CD4-positive, alpha-beta T cell treated with Interleukin-17A for 4 hours (primary cell): Measurements from ENCODE around the gene GBP3.
"Not testable (repeated sequence)": the region's sequence is repeated elsewhere in the genome, so short reads cannot be mapped to it uniquely, and the experiment has no call there.

Source experiments
- DNase-seq: peaks from one replicate; pipeline ENCODE4 v3.0.0-alpha.2; 2020; ENCODE audit warnings: mixed read lengths

GBP3 gene

DNA sequence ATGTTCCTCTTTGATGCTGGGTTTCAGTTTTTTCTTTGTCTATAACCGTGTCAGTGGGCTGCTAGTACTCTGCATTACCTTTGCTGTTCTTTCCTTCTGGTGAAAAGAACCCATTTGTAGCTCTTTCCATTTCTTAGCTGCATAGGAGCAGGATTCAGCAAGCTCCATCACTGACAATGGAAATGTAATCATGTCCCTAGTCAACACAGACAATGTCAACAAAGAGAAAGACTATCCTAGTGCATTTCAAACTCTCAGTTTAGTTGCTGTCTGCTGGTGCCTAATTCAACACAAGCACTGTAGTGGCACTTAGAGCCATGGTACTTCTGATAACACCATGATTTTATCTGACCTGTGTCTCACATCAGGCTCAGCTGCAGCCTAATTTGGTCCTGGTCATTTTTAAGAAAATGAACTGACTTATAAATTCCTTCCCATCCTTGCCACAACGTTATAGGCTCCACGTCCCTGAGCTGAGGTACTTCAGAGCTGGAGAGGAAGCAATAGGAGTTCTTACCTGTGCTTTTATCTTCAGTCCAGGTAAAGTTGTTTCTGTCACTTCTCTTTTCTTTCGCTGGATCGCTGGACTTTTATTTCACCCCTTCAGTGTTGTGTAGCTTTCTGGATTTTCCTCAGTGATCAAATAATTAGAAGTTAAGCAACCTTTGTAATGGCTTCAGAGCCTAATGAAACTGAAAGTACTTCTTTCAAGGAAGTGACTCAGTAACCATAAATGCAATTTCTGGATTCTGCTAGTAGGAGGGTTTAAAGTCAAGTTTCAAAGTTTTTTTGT lies at the start of gene GBP3:
GBP3 (minus strand) TSS at position 700 of the 793 bp plus-strand sequence. CDS start 2,145 bp downstream, outside the sequence.
- peak; percentile 12 for DNase-seq

DNA sequence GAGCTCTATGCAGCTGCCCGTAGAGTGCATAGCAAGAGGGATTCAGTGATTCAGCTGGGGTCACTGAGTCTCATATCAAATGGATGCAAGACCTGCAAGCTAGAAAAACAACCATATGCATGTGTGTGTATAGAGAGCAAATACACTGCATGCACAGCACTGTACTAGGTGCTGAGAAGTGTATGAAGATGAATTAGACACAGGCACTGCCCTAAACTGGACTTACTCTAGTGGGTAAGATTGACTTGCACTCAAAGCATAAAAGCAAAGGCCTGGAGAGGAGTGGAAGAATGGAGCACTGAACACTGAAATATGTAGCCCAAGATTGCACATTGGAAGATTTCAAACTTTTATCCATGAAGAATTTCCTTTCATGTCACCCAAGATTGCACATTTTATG lies 47.8 kb upstream of the GBP3 start:
- peak; percentile 11 for DNase-seq

DNA sequence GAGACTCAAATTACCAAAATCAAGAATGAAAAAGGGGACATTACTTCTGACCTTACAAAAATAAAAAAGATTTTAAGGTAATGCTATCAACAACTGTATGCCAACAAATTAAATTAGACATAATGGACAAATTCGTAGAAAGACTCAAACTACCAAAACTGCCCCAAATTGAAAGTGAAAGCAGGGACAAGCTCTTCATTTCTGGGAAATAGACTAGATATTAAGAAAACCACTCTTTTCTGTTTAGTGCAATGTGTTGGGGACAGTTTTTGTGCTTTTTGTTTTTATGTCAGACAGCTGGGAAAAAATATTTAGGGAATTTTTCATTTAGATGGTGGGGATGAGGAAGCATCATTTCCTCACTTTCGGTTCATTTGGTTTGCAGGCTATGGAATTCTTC lies 47.3 kb upstream of the GBP3 start:
- DNase-seq: no peak

- DNase-seq: no peak
Observed at GRCh38 chr1:89068291-89068690, 45.6 kb upstream of the GBP3 start.

GRCh38 chr1:89065079-89065868 lies 42.6 kb upstream of the GBP3 start, which contains the start of gene GBP1:
GBP1 (minus strand) TSS chr1:89065208; CDS start chr1:89063234, 1,974 bp downstream.
- DNase-seq: peak; percentile 23

DNA sequence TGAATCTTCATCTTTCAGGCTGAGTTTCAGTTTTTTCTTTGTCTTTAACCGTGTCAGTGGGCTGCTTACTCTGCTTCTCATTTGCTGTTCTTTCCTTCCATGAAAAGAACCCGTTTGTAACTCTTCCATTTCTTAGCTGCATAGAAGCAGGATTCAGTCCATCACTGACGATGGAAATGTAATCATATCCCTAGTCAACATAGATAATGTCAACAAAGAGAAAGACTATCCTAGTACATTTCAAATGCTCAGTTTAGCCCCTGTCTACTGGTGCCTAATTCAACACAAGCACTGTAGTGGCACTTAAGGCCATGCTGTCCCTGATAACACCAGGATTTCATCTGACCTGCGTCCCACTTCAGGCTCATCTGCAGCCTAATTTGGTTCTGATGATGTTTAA lies 42.0 kb upstream of the GBP3 start:
- no peak for DNase-seq

DNA sequence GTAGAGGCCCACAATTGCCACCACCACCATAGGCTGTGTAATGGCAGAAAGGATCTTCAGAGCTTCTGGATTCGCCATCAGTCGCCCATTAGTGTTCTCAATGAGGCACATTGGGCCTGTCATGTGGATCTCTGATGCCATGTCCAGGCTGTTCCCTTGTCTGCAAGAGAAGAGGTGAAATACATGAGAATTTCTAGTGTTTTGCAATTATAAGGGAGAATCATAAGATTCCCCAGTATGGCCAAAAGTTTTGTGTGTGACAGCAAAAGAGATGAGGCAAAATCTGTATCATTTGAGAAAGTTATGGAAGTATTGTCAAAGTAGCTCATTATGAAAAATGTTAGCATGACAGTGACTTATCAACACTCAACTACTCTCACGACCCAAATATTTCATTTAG lies 40.4 kb upstream of the GBP3 start:
- DNase-seq: no peak

DNA sequence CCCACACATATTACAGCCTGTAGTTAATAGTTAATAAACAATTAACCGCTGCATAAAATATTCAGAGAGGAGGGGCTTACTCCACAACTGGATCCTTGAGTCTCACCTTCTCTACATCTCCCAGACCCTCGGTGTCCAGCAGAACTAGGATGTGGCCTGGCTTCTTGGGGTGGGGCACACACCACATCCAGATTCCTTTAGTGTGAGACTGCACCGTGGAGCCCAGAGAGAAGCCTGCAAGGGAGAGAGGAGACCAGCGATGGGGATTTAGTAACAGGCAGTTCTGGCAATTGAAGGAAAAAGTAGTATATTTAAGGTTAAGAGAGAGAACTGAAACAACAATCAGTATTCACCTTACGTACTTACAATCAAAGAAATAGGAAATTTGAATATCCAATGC lies 37.4 kb upstream of the GBP3 start:
- no peak for DNase-seq

DNA sequence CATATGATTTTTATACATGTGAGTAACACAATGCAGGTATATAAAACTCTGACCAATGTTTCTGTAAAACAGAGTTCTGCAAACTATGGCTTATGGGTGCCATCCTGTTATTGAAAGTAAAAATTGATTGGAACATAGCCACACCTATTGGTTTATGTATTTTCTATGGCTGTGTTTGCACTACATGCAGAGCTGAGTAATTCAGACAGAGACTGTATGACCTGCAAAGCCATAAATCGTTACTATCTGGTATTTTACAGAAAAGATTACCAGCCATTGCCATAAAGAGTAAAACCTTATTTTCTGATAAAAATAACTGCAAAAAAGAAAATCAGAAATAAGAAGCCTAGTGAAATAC lies 29.3 kb upstream of the GBP3 start:
- DNase-seq: no peak

DNA sequence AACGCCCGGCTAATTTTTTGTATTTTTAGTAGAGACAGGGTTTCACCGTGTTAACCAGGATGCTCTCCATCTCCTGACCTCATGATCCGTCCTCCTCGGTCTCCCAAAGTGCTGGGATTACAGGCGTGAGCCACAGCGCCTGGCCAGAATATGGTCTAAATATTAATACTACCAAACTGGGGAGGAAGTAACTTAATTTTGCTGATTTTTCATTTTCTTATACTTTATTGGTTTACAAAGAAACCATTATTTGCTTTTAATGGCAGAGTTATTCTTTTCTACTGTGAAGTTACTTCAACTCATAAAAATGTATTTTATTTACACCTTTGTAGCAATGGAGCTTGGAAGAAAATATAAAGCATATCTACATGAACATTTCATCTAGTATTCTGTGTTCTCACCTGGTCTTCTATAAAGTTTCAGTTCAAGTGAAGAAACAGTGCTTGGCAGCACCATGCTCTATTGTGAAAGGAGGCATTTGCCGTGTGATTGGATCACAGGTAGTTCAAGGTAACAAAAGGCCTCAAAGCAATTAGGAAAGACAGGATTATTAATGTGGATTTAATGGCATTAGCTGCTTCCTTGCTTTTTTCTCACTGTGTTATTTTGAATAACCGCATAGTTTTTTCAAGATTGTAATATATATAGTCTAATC lies 28.8 kb upstream of the GBP3 start:
- no peak for DNase-seq

DNA sequence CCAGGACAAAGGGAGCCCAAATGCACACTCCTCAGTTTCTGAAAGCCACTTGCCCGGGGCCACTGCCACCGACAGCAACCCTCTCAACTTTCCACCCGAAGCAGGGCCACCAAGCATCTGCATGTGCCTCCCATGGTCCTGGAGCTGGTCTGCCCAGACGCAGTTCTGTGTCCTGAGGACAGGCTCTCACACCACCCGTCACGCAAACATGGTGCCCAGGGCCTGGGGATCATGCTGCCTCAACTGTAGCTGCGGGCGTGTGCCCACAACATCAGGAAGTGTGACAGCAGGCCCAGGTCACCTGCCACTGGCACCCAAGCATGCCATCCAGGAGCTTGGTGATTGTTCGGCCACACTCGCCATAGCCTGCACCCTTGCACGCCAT lies 28.0 kb upstream of the GBP3 start:
- no peak for DNase-seq

- not testable (repeated sequence) for DNase-seq
Observed at GRCh38 chr1:89049901-89050648, 27.4 kb upstream of the GBP3 start.

- not testable (repeated sequence) for DNase-seq
Observed at GRCh38 chr1:89049187-89049586, 26.5 kb upstream of the GBP3 start.

DNA sequence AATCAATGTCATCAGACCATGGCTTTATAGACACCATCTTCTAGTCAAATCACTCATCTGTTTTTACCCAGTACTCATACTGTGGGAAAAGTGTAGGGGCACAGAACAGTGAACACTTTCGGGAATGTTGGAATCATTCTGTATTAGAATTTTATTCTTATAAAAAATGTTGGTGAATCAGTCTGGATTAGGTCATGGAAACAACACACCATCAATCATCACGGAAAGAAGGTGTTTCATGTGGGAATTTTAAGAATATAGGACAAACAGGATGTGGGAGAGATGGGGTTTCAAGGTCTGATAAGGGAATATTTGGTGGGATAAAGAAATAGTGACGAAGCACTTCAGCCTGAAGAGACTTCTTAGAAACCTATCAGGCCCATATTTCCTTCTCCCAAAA lies 25.1 kb upstream of the GBP3 start:
- no peak for DNase-seq

- not testable (repeated sequence) for DNase-seq
Observed at GRCh38 chr1:89046318-89047183, 23.9 kb upstream of the GBP3 start.

DNA sequence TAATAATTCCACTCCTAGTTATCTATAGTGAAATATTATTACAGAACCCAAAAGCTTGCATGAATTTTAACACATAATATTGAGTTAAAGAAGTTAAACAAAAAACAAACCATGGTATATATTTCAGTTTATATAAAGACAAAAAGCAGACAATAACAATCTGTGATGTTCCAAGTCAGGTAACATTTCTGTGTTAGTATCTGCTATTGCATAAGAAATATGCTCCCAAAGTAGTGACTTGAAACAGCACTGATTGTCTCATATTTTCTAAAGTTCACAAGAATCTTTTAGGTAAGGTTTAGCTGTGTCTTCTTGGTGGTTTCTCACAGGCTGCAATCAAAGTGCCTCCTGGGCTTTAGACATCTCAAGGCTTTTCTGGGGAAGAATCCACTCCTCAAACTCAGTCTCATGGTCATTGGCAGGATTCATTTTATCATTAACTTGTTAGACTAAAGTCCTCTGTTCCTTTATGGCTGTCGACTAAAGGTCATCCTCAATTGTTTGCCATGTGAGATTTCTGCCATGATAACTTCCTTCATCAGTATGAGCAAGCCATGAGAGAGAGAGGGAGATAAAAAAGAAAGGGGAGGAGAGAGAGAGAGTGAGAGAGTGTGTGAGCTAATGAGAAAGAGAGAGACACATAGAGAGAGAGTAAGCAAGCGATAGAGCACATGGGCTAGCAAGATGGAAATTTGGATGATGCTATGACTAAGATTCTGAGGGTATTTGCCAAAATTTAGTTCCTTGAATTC lies 22.5 kb upstream of the GBP3 start:
- no peak for DNase-seq

GRCh38 chr1:89043940-89044339 lies 21.3 kb upstream of the GBP3 start:
- no peak for DNase-seq

GRCh38 chr1:89042491-89042890 lies 19.8 kb upstream of the GBP3 start:
- no peak for DNase-seq

- DNase-seq: no peak
Observed at GRCh38 chr1:89041721-89042120, 19.1 kb upstream of the GBP3 start.

DNA sequence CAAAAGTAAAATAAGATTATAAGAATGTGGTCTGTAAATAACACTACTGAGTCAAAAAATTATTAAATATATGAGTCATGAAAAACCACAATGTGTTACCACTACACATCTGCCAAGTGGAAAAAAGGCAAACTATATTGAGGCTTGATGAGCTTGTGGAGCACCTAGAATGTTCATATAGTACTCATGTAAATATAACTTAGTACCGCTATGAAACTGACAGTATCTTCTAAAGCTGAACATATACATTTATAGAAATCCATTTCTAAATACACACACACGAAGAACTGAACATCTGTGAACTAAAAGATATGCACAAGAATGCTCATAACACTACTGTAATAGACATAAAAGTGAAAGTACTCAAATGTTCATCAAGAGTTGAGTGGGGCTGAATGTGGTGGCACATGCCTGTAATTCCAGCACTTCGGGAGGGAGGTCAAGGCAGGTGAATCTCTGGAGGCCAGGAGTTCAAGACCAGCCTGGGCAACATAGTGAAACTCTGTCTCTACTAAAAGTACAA lies 18.5 kb upstream of the GBP3 start:
- no peak for DNase-seq

- DNase-seq: no peak
Observed at GRCh38 chr1:89040315-89040626, 17.6 kb upstream of the GBP3 start.
